ENCODE results near the gene H2BW1.
"Not testable (repeated sequence)": the region's sequence is repeated elsewhere in the genome, so short reads cannot be mapped to it uniquely, and the experiment has no call there.

H2BW1 gene, protein sequence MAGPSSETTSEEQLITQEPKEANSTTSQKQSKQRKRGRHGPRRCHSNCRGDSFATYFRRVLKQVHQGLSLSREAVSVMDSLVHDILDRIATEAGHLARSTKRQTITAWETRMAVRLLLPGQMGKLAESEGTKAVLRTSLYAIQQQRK

DNA sequence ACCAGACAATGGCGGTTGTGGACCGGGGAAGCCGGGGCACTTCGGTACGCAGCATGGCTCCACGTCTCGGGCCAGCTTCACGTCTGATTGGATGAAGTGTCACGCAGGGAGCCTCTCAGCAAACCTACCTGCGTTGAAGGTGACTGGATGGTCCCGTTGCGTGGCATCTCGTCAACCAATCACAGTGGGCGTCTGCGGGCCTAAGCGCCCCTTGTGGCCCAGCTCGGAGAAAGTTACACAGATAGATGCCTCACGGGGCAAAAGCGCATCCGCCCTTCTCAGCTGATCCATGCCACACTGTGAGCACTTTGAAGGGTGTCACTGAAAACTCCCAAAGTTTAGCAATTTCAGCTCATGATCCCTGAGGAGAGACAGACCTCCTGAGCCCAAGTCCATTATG is at the start of gene H2BW1:
H2BW1 (minus strand) TSS at position 103 of the 400 bp plus-strand sequence. CDS start 132 bp downstream, outside the sequence.
- no peak for DNase-seq (ENCODE audit: low spot score)

DNA sequence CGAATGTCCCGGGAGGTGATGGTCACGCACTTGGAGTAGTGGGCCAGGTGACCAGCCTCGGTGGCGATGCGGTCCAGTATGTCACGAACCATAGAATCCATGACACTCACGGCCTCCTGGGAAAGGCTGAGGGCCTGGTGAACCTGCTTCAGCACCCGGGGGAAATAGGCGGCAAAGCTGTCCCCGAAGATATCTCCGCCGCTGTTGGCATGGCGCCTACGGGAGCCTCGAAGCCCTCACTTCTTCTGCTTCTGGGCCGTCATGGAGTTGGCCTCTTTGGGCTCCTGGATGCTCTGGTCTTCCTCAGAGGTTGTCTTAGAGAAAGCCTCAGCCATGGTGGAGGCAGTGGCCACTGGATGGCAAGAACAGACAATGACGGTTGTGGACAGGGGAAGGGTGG is 49.1 kb upstream of the H2BW1 start:
- DNase-seq (ENCODE audit: low spot score): not testable (repeated sequence)

- not testable (repeated sequence) for DNase-seq (ENCODE audit: low spot score)
Observed at GRCh38 chrX:104054956-104055355, 41.4 kb upstream of the H2BW1 start.

DNA sequence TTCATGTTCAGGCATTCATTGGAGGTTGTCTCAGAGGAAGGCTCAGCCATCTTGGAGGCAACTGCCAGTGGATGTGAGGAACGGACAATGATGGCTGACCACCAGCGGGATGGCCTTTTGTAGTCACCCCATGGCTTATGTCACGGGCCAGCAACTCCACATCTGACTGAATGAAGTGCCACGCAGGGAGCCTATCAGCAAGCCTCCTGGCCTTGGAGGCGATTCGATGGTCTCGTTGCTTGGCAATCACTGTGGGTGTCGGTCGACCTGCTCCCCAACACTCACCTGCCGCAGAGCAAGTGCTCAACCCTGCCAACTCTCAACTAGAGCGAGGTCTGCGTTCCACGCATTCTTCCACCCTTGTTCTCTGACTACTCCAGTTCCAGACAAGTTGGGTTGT is 33.7 kb upstream of the H2BW1 start:
- no peak for DNase-seq (ENCODE audit: low spot score)

DNA sequence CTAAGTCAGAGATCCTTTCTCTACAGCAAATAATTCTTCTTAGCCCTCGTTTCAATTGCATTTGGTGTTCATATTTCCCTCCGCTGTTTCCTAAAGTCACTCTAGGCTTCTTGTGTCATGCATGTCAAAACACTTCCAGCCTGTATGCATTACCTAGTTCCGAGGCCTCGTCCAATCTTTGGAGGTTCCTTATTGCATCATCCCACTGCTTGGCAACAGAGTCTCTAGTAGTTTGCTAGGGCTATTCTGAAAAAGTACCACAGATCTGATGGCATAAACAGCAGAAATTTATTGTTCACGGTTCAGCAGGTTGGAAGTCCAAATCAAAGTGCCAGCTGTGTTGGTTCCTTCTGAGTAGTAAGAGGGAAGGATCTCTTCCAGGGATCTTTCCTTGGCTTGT is 32.1 kb upstream of the H2BW1 start:
- no peak for DNase-seq (ENCODE audit: low spot score)

GRCh38 chrX:104041003-104041402 is 27.5 kb upstream of the H2BW1 start:
- DNase-seq (ENCODE audit: low spot score): no peak

DNA sequence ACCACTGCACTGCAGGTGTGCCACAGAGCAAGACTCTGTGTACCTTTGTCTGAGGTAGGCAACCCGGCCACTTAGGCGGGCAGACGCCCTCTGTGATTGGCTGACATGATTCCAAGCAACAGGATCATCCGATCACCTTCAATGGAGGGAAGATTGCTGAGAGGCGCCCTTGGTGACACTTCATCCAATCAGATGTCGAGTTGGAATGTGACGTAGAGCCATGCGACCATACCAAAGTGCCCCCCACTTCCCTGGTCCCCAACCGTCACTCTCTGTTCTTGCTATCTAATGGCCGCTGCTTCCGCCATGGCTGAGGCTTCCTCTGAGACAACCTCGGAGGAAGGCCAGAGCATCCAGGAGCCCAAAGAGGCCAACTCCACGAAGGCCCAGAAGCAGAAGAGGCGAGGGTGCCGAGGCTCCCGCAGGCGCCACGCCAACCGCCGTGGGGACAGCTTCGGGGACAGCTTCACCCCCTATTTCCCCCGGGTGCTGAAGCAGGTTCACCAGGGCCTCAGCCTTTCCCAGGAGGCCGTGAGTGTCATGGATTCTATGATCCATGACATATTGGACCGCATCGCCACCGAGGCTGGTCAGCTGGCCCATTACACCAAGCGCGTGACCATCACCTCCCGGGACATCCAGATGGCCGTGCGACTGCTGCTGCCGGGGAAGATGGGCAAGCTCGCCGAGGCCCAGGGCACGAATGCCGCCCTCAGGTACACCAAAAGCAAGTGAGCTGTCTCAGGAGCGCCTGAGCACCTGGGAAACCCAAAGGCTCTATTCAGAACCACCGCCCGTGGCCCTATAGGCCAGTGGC is 26.4 kb upstream of the H2BW1 start, which contains the start of gene H2BW2:
H2BW2 (plus strand) TSS at position 268 of the 817 bp plus-strand sequence; CDS start at position 307, 39 bp downstream.
- no peak for DNase-seq (ENCODE audit: low spot score)

- no peak for DNase-seq (ENCODE audit: low spot score)
Observed at GRCh38 chrX:104018126-104018525, 4.6 kb upstream of the H2BW1 start.

DNA sequence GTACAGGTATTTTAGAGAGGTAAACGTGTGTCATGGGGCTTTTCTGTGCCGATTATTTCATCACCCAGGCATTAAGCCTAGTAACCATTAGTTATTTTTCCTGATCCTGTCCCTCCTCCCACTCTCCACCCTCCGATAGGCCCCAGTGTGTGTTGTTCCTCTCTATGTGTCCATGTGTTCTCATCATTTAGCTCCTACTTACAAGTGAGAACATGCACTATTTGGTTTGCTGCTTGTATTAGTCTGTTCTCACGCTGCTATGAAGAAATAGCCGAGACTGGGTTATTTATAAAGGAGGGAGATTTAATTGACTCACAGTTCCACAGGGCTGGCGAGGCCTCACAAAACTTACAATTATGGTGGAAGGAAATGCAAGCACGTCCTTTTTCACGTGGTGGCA is 2.1 kb upstream of the H2BW1 start:
- DNase-seq (ENCODE audit: low spot score): not testable (repeated sequence)

GRCh38 chrX:104013158-104013557 is 350 bp downstream of the H2BW1 start:
- DNase-seq (ENCODE audit: low spot score): no peak

DNA sequence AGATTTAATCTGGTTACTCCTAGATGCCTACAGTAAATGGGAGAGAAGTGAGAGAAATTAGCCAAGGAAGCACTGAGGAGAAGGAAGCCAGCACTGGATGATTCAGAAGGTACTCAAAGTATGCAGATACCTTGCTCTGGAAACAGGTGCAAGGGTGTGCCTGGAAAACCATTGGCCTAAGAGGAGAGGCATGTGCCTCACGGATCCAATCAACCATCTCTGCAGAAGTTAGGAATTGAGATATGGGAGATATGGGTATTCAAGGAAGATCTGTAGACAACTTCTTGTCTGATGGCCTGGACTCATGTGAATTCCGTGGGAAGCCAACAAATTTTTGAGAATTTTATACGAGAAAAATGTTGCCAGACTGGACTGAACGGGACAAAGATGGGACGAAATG is 4.7 kb downstream of the H2BW1 start:
- no peak for DNase-seq (ENCODE audit: low spot score)

DNA sequence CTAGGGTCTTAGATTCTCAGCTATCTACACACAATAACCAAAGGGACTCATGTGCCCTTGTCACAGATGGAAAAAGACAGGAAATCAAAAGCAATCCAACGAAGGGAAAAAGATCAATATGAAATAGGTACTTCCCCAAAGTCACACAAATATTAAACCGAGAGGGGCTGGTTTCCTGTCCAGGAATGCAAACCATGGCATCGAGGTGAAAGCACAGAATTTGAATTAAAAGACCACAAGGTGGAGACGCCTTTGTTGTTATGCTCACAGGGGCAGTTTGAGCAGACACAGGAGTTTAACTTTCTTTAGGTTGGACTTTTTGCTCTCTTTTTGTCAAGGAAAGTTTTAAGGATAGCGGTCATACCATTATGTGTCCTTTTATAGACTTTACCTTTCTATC is 14.3 kb downstream of the H2BW1 start:
- no peak for DNase-seq (ENCODE audit: low spot score)

DNA sequence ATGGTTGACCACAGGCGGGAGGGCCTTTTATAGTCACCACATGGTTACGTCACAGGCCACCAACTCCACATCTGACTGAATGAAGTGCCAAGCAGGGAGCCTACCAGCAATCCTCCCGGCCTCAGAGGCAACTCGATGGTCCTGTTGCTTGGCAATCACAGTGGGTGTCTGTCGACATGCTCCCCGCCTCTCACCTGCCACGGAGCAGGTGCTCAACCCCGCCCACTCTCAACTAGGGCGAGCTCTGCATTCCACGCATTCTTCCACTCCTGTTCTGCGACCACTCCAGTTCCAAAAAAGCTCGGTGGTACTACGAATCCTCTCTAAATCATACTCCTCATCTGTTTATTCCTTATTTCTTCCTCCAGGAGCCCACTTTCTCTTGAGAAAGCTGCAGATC is 30.0 kb downstream of the H2BW1 start:
- not testable (repeated sequence) for DNase-seq (ENCODE audit: low spot score)

DNA sequence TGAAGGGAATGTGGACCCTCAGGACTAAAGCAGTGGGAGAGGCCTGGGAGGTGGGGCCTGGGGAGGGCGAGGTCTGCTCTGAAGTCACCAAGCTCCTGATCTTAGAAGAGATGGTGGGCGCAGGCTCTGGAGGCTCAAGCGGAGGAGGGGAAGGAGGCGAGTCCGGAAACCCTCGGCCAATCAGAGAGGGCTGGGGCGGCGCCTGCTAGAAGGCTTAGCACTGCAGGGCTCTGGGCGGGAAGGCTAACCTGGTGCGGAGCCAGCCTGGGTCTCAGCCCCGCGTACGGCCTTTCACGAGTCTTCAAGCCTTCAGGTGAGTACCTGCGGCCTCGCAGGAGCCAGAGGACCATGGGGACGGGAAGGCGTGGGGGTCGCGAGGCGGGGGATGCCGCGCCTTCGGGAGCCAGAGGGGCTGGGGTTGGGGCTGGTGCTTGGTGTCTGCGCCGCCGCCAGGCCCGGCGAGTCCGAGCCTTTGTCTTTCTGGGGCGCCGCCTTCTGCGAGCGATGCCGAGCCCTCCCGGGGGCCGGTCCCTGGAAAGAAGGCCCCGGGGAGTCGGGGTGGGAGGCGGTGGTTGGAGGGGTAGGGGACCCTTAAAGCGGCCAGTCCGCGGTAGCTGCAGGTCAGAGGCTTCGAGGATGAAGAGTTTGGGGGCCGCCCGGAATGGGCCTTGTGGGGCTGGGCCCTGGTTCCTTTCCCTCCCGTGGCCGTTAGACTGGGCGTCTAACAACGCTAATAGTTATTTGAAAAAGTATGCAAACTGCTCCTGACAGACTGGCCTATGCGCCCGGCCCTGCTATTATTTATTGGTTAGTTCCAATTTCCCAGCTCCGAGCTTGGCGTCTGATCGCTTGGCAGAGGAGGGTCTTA is 50.9 kb downstream of the H2BW1 start, which contains the start of gene TMSB15B:
TMSB15B (plus strand) TSS at position 217 of the 868 bp plus-strand sequence.
- DNase-seq (ENCODE audit: low spot score): not testable (repeated sequence)

Data from globus pallidus (tissue), 1 donor.